HAP-1 (cell line): ENCODE measurements around the gene ISL1.

Experiments
- DNase-seq, 2 experiments: peaks; one replicate each; pipeline ENCODE4 v3.0.0-alpha.2; 2016 to 2020; ENCODE audit warnings: low spot score in 2 of 2
- H3K27me3 ChIP-seq: fragments of 250-450 bp; sonication (Bioruptor Pico); 2 replicates; pipeline ENCODE4 v1.5.1; 2020; ENCODE audit warnings: low read depth, mild to moderate bottlenecking, moderate library complexity
- H3K36me3 ChIP-seq: fragments of 250-450 bp; sonication (Bioruptor Pico); replicated peaks from 2 replicates; pipeline ENCODE4 v1.5.1; 2020; ENCODE audit warnings: mild to moderate bottlenecking
- H3K4me1 ChIP-seq: fragments of 250-450 bp; sonication (Bioruptor Pico); 2 replicates; pipeline ENCODE4 v1.5.1; 2020; ENCODE audit warnings: mild to moderate bottlenecking
- H3K4me3 ChIP-seq: fragments of 250-450 bp; sonication (Bioruptor Pico); 2 replicates; pipeline ENCODE4 v1.5.1; 2020; ENCODE audit warnings: mild to moderate bottlenecking, moderate library complexity
- H3K9me3 ChIP-seq: fragments of 250-450 bp; sonication (Bioruptor Pico); 2 replicates; pipeline ENCODE4 v1.5.1; 2020; ENCODE audit warnings: mild to moderate bottlenecking, moderate library complexity
- in situ Hi-C: fragments of 300-500 bp; cut with MboI; formaldehyde crosslinking; loops from 3 replicates; pipeline ENCODE4 v1.14.3; 2020; ENCODE audit warnings: low sequenced_read_pairs, inconsistent platforms, mixed read lengths

The ISL1 gene

DNA sequence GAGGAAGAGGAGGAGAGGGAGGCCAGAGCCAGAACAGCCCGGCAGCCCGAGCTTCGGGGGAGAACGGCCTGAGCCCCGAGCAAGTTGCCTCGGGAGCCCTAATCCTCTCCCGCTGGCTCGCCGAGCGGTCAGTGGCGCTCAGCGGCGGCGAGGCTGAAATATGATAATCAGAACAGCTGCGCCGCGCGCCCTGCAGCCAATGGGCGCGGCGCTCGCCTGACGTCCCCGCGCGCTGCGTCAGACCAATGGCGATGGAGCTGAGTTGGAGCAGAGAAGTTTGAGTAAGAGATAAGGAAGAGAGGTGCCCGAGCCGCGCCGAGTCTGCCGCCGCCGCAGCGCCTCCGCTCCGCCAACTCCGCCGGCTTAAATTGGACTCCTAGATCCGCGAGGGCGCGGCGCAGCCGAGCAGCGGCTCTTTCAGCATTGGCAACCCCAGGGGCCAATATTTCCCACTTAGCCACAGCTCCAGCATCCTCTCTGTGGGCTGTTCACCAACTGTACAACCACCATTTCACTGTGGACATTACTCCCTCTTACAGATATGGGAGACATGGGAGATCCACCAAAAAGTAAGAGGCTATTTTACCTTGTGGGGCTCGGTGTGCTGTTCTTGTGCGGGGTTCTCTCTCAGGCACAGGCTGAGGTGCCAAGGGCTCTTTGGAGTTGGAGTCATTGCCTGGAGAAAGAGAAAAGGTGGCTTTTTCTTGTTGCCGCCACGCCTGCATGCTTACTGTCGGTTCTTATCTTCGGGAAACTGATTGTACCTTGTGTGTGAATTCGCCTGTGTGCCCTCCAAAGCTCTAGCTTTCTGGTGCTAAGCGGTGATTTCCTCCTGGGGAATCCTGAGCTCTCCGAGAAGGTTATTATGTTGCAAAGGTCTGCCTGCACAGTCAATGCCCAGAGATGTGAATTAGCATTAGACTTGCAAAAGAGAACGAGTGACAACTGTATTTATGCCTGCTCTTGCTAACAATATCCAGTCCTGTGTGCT lies at the start of gene ISL1:
ISL1 (plus strand) TSS at position 318 of the 991 bp plus-strand sequence; CDS start at position 542, 224 bp downstream.
- H3K9me3 ChIP-seq = no peaks in the 10 kb centered on the region
- no peaks in the 10 kb centered on the region for H3K36me3 ChIP-seq
- in situ Hi-C loops = no loop called here
- peak within 1 kb of the TSS; percentile 44 for H3K4me3 ChIP-seq
- no peaks in the 10 kb centered on the region for H3K27me3 ChIP-seq
- peaks cover 21% of the 10 kb centered on the region for H3K4me1 ChIP-seq
- DNase-seq = peak; percentile 91 to 96

DNA sequence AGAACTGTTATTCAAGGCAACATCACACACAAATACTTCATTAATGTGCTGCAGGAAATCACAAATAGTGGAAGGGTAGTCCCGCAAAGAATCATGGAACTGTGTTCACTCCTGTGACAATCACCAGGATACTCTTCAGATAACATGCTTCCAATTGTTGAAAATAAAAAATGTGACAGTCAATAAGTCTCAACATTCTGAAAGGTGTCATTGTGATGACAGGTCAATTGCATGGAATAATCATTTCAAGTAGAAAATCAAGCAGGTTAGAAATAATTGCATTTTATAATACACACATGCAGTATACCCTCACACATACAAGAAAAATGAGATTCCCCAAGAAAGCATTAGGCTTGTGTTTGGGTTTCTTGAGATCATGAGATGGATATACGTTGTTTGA lies 46.4 kb upstream of the ISL1 start:
- H3K4me1 ChIP-seq = peaks cover 4% of the 10 kb centered on the region; the same call in 1 of the 2 replicates
- in situ Hi-C loops = no loop called here
- H3K36me3 ChIP-seq = no peaks in the 10 kb centered on the region
- H3K9me3 ChIP-seq = no peaks in the 10 kb centered on the region
- no peaks in the 10 kb centered on the region for H3K27me3 ChIP-seq
- H3K4me3 ChIP-seq = no peak overlapping the region
- DNase-seq = no peak

- in situ Hi-C loops = no loop called here
- Histone ChIP-seq H3K27me3 (no peaks in the 10 kb centered on the region), H3K4me1 (peaks cover 4% of the 10 kb centered on the region; the same call in 1 of the 2 replicates), H3K4me3 (no peak overlapping the region), H3K36me3 (no peaks in the 10 kb centered on the region), H3K9me3 (no peaks in the 10 kb centered on the region)
- DNase-seq = no peak
Measured at GRCh38 chr5:51345106-51345505, 38.1 kb upstream of the ISL1 start.

GRCh38 chr5:51347157-51347556 lies 36.1 kb upstream of the ISL1 start:
- Histone ChIP-seq H3K36me3 (no peaks in the 10 kb centered on the region), H3K27me3 (no peaks in the 10 kb centered on the region), H3K4me1 (no peaks in the 10 kb centered on the region), H3K9me3 (no peaks in the 10 kb centered on the region), H3K4me3 (no peak overlapping the region)
- in situ Hi-C loops = no loop called here
- no peak for DNase-seq

GRCh38 chr5:51347704-51348103 lies 35.5 kb upstream of the ISL1 start:
- H3K27me3 ChIP-seq = no peaks in the 10 kb centered on the region
- in situ Hi-C loops = no loop called here
- H3K36me3 ChIP-seq = no peaks in the 10 kb centered on the region
- no peak for DNase-seq
- no peaks in the 10 kb centered on the region for H3K4me1 ChIP-seq
- no peaks in the 10 kb centered on the region for H3K9me3 ChIP-seq
- no peak overlapping the region for H3K4me3 ChIP-seq

- Histone ChIP-seq H3K4me3 (no peak overlapping the region), H3K9me3 (no peaks in the 10 kb centered on the region), H3K4me1 (peaks cover 11% of the 10 kb centered on the region), H3K36me3 (no peaks in the 10 kb centered on the region), H3K27me3 (no peaks in the 10 kb centered on the region)
- no peak for DNase-seq
- in situ Hi-C loops = no loop called here
Measured at GRCh38 chr5:51371052-51371451, 12.2 kb upstream of the ISL1 start.

DNA sequence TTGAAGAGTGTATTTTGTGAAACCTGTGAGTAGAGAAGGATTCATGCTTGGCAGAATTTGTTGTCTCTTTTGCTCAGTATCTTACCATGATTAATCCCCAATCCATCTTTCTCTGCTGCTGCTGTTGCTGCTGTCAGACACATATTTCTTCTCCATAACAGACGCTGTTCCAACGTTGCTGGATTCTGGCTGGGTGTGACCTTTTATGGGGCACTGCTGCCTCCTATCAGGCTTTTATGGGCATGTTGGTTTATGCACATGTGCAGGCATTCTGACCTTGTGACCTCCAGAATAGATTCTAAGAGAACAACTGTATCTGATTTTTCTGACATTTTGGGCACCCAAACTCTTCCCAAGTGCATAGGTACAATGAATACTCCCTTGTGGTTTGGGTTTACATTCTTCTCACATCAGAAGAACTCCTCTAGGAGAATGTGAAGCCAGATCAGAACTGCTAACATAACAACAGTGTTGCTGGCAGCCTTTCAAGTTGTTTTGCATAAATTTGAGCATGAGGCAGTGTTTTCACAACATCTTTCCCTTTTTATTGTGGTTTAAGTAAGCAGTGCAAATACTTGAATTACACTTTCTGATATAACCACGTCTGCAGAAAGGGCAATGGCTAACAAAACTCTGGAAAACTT lies 9.2 kb upstream of the ISL1 start:
- DNase-seq = peak; percentile 50 to 51
- H3K4me3 ChIP-seq = no peak overlapping the region
- in situ Hi-C loops = no loop called here
- H3K36me3 ChIP-seq = no peaks in the 10 kb centered on the region
- H3K9me3 ChIP-seq = no peaks in the 10 kb centered on the region
- H3K27me3 ChIP-seq = no peaks in the 10 kb centered on the region
- peaks cover 11% of the 10 kb centered on the region for H3K4me1 ChIP-seq

- no peak for DNase-seq
Measured at GRCh38 chr5:51375084-51375483, 8.2 kb upstream of the ISL1 start.

DNA sequence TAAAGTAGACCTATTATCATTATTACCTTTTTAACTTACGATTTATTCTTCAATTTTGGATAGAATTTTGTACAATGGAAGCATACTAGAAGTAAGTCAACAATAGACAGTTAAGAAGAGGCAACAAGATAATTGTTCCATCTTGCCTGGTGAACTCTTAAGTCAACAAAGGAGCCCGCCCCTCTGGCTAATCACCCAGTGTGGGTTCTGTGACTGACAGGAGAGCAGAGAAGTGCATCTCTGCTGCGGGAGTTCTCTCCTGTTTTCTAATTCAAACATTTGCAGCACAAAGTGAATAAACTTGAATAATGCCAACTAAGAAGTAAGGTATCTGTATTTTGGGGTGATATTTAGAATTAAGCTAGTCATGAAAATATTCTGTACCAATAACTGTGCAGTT lies 6.7 kb upstream of the ISL1 start:
- in situ Hi-C loops = no loop called here
- no peaks in the 10 kb centered on the region for H3K9me3 ChIP-seq
- peaks cover 15% of the 10 kb centered on the region for H3K4me1 ChIP-seq
- H3K27me3 ChIP-seq = no peaks in the 10 kb centered on the region
- H3K36me3 ChIP-seq = no peaks in the 10 kb centered on the region
- no peak overlapping the region for H3K4me3 ChIP-seq
- no peak for DNase-seq

More at GRCh38 chr5:51375084-51375483, 8.2 kb upstream of the ISL1 start:
- Histone ChIP-seq H3K27me3 (no peaks in the 10 kb centered on the region), H3K9me3 (no peaks in the 10 kb centered on the region), H3K4me3 (no peak overlapping the region), H3K36me3 (no peaks in the 10 kb centered on the region), H3K4me1 (peaks cover 11% of the 10 kb centered on the region)
- in situ Hi-C loops = no loop called here

GRCh38 chr5:51377151-51378060 lies 5.8 kb upstream of the ISL1 start:
- no peak overlapping the region for H3K4me3 ChIP-seq
- in situ Hi-C loops = no loop called here
- H3K9me3 ChIP-seq = no peaks in the 10 kb centered on the region
- H3K4me1 ChIP-seq = peaks cover 15% of the 10 kb centered on the region
- DNase-seq = no peak
- H3K27me3 ChIP-seq = no peaks in the 10 kb centered on the region
- H3K36me3 ChIP-seq = no peaks in the 10 kb centered on the region

DNA sequence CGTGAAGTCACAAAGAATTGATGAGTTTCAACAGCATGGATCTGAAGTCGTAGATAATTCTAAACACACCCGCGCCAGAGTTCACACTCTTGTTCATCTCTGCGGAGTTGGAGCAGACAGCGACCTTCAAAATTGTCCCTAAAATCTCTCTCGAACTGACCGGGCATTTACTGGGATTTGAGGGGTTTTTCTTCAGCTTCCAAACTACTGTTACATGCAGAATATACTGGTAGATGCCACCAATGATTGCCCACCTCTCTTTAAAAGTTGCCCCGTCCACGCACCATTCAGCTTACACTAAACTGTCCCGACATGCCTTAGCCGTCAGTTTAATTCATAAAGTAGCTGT lies 5.2 kb upstream of the ISL1 start:
- H3K27me3 ChIP-seq = no peaks in the 10 kb centered on the region
- no peaks in the 10 kb centered on the region for H3K9me3 ChIP-seq
- H3K36me3 ChIP-seq = no peaks in the 10 kb centered on the region
- H3K4me1 ChIP-seq = peaks cover 15% of the 10 kb centered on the region
- no peak for DNase-seq
- H3K4me3 ChIP-seq = no peak overlapping the region
- in situ Hi-C loops = no loop called here

DNA sequence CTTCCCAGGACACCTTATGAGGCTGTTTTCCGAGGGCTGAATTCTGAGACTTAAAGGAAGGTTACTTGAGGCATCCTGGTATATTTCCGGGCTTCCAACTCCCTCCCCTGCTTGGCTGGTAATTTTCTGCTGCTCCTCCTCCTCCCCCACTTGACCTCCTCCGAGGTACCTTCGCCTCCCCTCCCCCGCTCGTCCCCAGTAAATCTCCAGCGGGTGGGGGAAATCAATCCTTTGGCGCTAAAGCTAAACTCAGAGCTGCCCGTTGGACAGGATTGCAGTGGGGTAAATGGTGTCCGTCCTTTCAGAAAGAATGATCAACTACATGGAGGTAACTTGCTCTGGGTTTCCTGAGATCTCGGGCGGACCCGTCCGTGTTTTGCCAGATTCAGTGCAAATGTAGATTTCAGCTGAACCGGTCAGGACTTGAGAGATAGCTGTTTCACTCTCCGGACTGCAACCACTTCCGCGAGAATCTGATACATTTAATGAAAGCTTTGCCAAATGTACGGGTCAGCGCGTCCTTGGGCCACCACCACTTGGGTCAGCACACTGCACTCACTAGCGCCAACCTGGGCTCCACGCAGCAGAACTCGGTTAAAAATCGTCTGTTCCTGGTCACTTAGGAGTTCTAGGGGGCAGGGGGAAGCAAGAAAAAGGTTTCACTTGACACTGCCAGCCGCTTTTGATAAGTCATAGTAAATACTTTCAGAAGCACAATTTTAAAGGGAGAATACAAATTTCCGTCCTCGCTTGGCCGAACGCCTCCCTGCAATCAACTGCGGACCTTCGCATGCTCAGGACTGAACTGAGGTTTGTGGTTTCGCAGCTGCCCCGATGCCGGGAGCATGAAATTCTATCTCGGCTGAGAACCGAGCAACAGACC lies 4.6 kb upstream of the ISL1 start:
- in situ Hi-C loops = no loop called here
- H3K27me3 ChIP-seq = no peaks in the 10 kb centered on the region
- DNase-seq = no peak
- H3K36me3 ChIP-seq = no peaks in the 10 kb centered on the region
- peaks cover 12% of the 10 kb centered on the region for H3K4me1 ChIP-seq
- H3K4me3 ChIP-seq = no peak overlapping the region
- no peaks in the 10 kb centered on the region for H3K9me3 ChIP-seq

GRCh38 chr5:51379331-51379700 lies 3.9 kb upstream of the ISL1 start:
- DNase-seq = no peak
- peaks cover 6% of the 10 kb centered on the region for H3K4me1 ChIP-seq
- in situ Hi-C loops = no loop called here
- H3K4me3 ChIP-seq = no peak overlapping the region
- no peaks in the 10 kb centered on the region for H3K9me3 ChIP-seq
- H3K36me3 ChIP-seq = no peaks in the 10 kb centered on the region
- no peaks in the 10 kb centered on the region for H3K27me3 ChIP-seq
